Measurements from ENCODE around the gene DGCR6L.
A peak's percentile ranks its signal among the peaks of the same experiment; 100 is the strongest.
"Not testable (repeated sequence)": the region's sequence is repeated elsewhere in the genome, so short reads cannot be mapped to it uniquely, and the experiment has no call there.

The DGCR6L gene

GRCh38 chr22:20354238-20354975, 34.5 kb upstream of the DGCR6L start:
- TF ChIP-seq, protein P1, sequence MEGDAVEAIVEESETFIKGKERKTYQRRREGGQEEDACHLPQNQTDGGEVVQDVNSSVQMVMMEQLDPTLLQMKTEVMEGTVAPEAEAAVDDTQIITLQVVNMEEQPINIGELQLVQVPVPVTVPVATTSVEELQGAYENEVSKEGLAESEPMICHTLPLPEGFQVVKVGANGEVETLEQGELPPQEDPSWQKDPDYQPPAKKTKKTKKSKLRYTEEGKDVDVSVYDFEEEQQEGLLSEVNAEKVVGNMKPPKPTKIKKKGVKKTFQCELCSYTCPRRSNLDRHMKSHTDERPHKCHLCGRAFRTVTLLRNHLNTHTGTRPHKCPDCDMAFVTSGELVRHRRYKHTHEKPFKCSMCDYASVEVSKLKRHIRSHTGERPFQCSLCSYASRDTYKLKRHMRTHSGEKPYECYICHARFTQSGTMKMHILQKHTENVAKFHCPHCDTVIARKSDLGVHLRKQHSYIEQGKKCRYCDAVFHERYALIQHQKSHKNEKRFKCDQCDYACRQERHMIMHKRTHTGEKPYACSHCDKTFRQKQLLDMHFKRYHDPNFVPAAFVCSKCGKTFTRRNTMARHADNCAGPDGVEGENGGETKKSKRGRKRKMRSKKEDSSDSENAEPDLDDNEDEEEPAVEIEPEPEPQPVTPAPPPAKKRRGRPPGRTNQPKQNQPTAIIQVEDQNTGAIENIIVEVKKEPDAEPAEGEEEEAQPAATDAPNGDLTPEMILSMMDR (IDR thresholded peaks at IDR 0.05; ENCODE audit: control insufficient read depth, extremely low read depth, insufficient read depth), result no peak

DNA sequence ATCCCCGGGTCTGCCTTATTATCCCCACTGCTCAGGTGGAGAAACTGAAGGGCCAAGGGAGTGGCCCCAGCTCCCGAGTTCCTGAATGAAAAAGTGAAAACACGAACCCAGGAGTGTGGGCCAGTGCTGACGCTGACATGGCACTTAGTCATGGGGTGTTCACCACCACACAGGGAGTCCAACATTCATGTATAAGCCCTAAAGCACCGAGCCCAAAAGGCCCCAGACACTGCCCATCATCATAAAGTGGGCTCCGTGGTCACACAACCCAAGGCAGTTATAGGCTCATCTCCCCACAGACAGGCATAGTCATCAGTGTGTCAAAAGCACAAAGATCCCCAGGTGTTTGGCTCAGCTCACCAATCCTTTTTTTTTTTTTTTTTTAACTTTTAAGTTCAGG, 32.7 kb upstream of the DGCR6L start:
- not testable (repeated sequence) for DNase-seq (ENCODE audit: low read depth); H3K4me3 ChIP-seq (ENCODE audit: low read depth, low read length)

More at GRCh38 chr22:20354238-20354975, 34.5 kb upstream of the DGCR6L start:
- DNase-seq (ENCODE audit: low read depth), result no peak
- H3K4me3 ChIP-seq (ENCODE audit: low read depth, low read length), result no peak overlapping the region

DNA sequence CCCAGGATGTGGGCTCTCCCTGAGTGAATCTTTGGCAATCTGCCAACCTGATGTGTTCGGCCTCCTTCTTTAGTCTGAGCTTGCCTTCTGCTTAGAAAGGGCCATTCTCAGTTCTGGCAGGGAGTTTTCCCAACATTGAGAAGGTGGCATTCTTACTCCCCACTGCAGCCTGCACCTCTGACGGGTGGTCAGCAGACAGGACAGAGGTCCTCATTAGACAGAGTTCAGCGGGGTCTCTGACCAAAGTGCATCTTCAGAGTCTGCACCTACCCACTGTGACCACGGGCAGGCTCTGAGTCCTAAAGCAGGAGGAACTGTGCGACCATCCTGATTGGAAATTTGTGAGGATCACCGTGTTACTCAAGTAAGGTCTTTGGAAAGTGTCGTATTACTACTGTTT, 26.7 kb upstream of the DGCR6L start:
- DNase-seq (ENCODE audit: low read depth); H3K4me3 ChIP-seq (ENCODE audit: low read depth, low read length): not testable (repeated sequence)

DNA sequence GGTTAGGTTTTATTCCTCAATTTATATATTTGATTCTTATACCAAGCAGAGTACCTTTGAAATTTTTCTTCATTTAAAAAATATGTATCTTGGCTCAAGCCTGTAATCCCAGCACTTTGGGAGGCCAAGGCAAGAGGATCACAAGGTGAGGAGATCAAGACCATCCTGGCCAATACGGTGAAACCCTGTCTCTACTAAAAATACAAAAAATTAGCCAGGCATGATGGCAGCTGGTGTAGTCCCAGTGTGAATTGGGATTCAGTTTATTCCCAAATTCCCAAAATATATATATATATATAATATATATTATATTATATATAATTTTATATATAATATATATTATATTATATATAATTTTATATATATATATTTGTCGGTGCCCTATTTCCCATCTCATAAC, 18.4 kb upstream of the DGCR6L start:
- DNase-seq (ENCODE audit: low read depth), result not testable (repeated sequence)

GRCh38 chr22:20337807-20338206, 17.9 kb upstream of the DGCR6L start:
- not testable (repeated sequence) for DNase-seq (ENCODE audit: low read depth); H3K4me3 ChIP-seq (ENCODE audit: low read depth, low read length)

More for the DNA sequence above, 18.4 kb upstream of the DGCR6L start:
- H3K4me3 ChIP-seq (ENCODE audit: low read depth, low read length), result not testable (repeated sequence)

DNA sequence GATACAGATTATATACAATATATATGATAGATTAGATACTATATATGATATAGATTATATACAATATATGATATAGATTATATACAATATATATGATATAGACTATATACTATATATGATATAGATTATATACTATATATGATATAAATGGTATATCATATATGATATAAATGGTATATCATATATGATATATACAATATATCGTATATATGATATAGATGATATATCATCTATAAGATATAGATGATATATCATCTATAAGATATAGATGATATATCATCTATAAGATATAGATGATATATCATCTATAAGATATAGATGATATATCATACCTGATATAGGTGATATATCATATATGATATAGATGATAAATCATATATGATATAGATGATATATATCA, 16.7 kb upstream of the DGCR6L start:
- not testable (repeated sequence) for DNase-seq (ENCODE audit: low read depth); H3K4me3 ChIP-seq (ENCODE audit: low read depth, low read length)

GRCh38 chr22:20328569-20328930, 8.7 kb upstream of the DGCR6L start:
- not testable (repeated sequence) for H3K4me3 ChIP-seq (ENCODE audit: low read depth, low read length); DNase-seq (ENCODE audit: low read depth)

DNA sequence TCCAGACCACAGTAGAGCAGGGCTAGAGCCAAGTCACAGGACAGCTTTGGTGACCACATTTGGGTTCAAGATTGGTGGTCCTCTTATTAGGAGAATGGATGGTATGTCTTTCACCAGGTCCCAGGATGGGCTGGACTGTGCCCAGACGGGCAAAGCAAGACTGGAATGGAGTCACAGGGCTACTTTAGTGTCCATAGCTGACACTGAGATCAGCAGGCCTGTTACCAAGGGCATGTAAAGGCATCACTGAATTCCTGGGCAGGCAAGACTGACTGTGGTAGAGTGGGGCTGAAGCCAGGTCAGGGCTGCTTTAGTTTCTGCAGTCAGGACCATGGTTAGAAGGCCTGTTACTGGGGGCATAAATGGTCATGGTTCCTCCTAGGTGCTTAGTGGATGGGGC, 6.1 kb upstream of the DGCR6L start:
- not testable (repeated sequence) for DNase-seq (ENCODE audit: low read depth); H3K4me3 ChIP-seq (ENCODE audit: low read depth, low read length)

- TF ChIP-seq, protein P1 (IDR thresholded peaks at IDR 0.05; ENCODE audit: control insufficient read depth, extremely low read depth, insufficient read depth), result no peak
- DNase-seq (ENCODE audit: low read depth), result no peak
- no peak overlapping the region for H3K4me3 ChIP-seq (ENCODE audit: low read depth, low read length)
Measured at GRCh38 chr22:20324139-20324516, 4.3 kb upstream of the DGCR6L start.

DNA sequence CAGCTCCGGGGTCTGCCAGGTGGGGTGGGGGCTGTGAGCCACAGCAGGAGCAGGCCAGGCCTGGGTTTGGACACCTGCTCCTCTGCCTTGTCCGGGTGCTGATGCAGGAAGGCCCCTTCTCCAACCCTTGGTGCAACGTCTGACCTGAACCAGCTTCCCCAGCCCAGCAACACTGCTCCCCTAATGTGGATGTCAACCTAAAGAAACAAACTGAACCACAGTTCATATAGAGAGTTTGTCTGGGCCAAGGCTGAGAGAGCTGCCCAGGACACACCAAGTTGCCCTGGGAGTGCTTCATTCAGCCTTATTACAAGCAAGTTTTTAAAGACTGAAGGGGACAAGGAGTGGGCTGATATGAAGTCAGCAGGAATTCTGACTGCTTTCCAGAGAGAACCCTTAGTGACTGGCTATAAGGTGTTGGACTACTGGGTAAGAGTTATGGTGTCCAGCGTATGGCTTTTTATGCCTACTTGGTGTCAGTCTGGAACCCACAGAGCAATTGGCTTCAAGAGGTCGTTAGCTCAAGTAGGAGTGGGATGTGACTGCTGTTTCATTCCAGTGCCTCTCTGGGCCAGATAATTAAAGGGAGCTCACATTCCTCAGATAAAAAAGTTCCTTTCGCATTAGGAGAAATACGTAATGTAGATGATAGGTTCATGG, 1.8 kb upstream of the DGCR6L start:
- H3K4me3 ChIP-seq (ENCODE audit: low read depth, low read length); DNase-seq (ENCODE audit: low read depth): not testable (repeated sequence)

DNA sequence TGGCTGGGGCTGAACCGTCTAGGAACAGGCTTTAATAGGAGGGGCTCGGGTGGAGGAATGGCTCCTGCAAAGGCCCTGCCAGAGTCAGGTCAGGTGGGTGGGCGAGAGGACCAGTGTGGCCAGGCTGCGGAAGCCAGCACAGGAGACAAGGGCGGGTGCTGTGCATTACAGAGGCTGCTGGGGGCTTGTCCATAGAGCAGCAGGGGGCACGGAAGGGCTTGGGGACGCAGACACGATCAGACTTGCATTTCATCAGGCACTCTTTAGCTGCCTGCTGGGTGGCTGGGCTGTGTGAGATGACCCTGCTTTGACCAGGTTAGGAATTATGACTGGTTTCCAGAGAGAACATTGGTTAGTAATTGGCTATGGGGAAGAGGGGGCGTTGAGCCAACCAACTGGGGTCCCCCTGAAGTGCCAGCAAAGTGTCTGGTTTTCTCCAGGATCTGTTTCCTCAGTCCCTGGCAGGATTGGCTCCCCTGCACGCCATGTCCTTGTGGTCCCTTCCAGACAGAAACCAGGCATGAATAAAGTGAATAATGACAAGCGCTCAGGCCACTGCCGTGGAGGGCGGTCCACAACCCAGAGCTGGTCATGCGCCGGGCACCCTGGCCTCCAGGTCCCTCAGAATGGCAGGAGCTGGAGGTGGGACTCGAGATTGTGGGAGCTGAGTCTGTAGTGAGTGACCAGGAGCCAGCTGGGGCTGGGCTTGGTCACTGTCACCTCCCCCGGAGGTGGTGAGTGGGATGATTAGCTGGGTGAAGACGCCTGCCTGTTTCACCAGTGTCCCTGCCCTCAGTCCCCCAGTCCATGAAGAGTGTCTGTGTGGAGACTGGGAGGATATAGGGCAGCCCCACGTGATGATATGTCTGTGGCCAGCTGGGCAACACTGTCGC, 1.0 kb upstream of the DGCR6L start:
- DNase-seq (ENCODE audit: low read depth), result not testable (repeated sequence)
- H3K4me3 ChIP-seq (ENCODE audit: low read depth, low read length), result peak overlapping the region; percentile 91
